Osteoblast (primary cell): Measurements from ENCODE around the gene FHIT. TPM values are rescaled to one million over a fixed set of nuclear protein-coding genes. Genes with fewer than 3 reads are reported as not detected.

Experiments
- DNase-seq: peaks from one replicate; pipeline ENCODE4 v3.0.0; 2011; ENCODE audit warnings: low spot score, mixed read lengths; ENCODE audit not compliant: insufficient read length; ENCODE audit errors: missing footprints
- H2AFZ ChIP-seq: 2 replicates; pipeline ENCODE4 v1.6.0; 2011; ENCODE audit warnings: mild to moderate bottlenecking, low read length
- H3K27ac ChIP-seq: 2 replicates; pipeline ENCODE4 v1.5.1; 2011; ENCODE audit warnings: mild to moderate bottlenecking, low read depth, low read length, moderate library complexity
- H3K27me3 ChIP-seq: 2 replicates; pipeline ENCODE4 v1.6.0; 2012; ENCODE audit warnings: mild to moderate bottlenecking, control low read depth, inconsistent platforms, low read length, moderate library complexity; ENCODE audit not compliant: insufficient read depth
- H3K36me3 ChIP-seq: 2 replicates; pipeline ENCODE4 v1.5.1; 2011; ENCODE audit warnings: mild to moderate bottlenecking, low read length, control low read depth, moderate library complexity; ENCODE audit not compliant: insufficient read depth
- H3K4me1 ChIP-seq: 2 replicates; pipeline ENCODE4 v1.5.1; 2011; ENCODE audit warnings: mild to moderate bottlenecking, low read length, control low read depth, moderate library complexity; ENCODE audit not compliant: insufficient read depth
- H3K4me2 ChIP-seq: 2 replicates; pipeline ENCODE4 v1.6.0; 2011; ENCODE audit warnings: mild to moderate bottlenecking, low read length; ENCODE audit not compliant: insufficient read depth
- H3K4me3 ChIP-seq: fragments of 200-600 bp; sonication (generic); 3 replicates; pipeline ENCODE4 v1.5.1; 2012; ENCODE audit warnings: mild to moderate bottlenecking, low read length, inconsistent platforms; ENCODE audit not compliant: insufficient read depth
- H3K79me2 ChIP-seq: 2 replicates; pipeline ENCODE4 v1.6.0; 2012; ENCODE audit warnings: mild to moderate bottlenecking, low read length, control low read depth, inconsistent platforms; ENCODE audit not compliant: insufficient read depth
- H3K9me3 ChIP-seq: 2 replicates; pipeline ENCODE4 v1.5.1; 2011; ENCODE audit warnings: low read depth, low read length, control low read depth
- H4K20me1 ChIP-seq: 2 replicates; pipeline ENCODE4 v1.6.0; 2012; ENCODE audit warnings: mild to moderate bottlenecking, low read length, control low read depth; ENCODE audit not compliant: insufficient read depth
- CTCF ChIP-seq: IDR thresholded peaks from 2 replicates; pipeline ENCODE4 v1.5.1; 2011; ENCODE audit warnings: mild to moderate bottlenecking, low read depth, low read length, moderate library complexity; ENCODE audit errors: extremely low read depth
- total RNA-seq: library from RNA; depleted of rRNA; stranded (reverse); fragments of >200 nt; gene quantifications from 2 replicates; pipeline ENCODE4 v1.2.3, GENCODE V29; 2012

Gene FHIT
- total RNA-seq, 1 donor = 3.3 TPM

- H4K20me1 ChIP-seq = no peaks in the 10 kb centered on the region
- H3K4me3 ChIP-seq = no peak overlapping the region
- H2AFZ ChIP-seq = no peak overlapping the region
- H3K27ac ChIP-seq = no peak overlapping the region
- no peaks in the 10 kb centered on the region for H3K79me2 ChIP-seq
- no peak for TF ChIP-seq CTCF
- no peak overlapping the region for H3K4me2 ChIP-seq
- DNase-seq = no peak
- no peaks in the 10 kb centered on the region for H3K9me3 ChIP-seq
- H3K27me3 ChIP-seq = peaks cover 4% of the 10 kb centered on the region
- no peaks in the 10 kb centered on the region for H3K4me1 ChIP-seq
- H3K36me3 ChIP-seq = no peaks in the 10 kb centered on the region
These were observed 1522.7 kb downstream of the FHIT start for GRCh38 chr3:59728587-59728908.

DNA sequence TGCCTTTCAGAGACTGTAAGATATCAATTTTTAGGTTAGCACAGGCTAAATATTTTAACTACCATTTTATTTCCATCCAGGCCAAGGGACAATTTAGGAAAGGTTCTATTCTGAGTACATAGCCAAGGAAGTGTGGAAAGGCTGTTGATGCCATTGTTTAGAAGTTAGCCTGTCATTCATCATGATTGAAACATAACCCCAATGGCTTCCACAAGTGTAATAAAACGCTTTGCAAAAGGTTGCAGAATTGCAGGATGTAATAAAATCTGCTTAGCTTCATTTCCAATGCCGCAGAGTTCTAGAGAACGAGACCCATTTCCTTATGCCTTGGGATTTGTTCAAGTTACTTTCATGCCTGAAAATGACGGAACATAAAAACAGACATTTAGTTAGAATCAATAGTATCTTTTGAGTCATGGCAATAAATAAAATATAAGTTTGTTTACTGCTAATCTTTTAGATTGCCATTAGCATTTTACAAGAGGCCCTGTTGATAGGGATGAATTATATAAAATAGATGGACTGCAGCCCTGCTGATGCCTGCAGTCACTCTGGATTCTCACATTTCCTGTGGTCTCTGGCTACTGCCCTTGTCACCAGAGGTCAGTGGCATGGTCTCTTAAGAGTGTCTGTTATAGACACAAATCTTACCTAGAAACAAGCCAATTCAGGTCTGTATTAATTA, 1523.2 kb downstream of the FHIT start:
- H3K9me3 ChIP-seq = no peaks in the 10 kb centered on the region
- H4K20me1 ChIP-seq = no peaks in the 10 kb centered on the region
- no peaks in the 10 kb centered on the region for H3K36me3 ChIP-seq
- DNase-seq = peak; percentile 1
- H3K4me2 ChIP-seq = no peak overlapping the region
- no peak overlapping the region for H2AFZ ChIP-seq
- no peak overlapping the region for H3K4me3 ChIP-seq
- no peaks in the 10 kb centered on the region for H3K4me1 ChIP-seq
- H3K79me2 ChIP-seq = no peaks in the 10 kb centered on the region
- H3K27me3 ChIP-seq = peaks cover 4% of the 10 kb centered on the region
- TF ChIP-seq CTCF = no peak
- H3K27ac ChIP-seq = no peak overlapping the region

GRCh38 chr3:59726279-59726678, 1525.0 kb downstream of the FHIT start:
- H3K27me3 ChIP-seq = no peaks in the 10 kb centered on the region
- no peak for DNase-seq
- no peak overlapping the region for H2AFZ ChIP-seq
- TF ChIP-seq CTCF = no peak
- no peak overlapping the region for H3K4me3 ChIP-seq
- no peaks in the 10 kb centered on the region for H3K36me3 ChIP-seq
- no peaks in the 10 kb centered on the region for H3K4me1 ChIP-seq
- H4K20me1 ChIP-seq = no peaks in the 10 kb centered on the region
- no peak overlapping the region for H3K27ac ChIP-seq
- no peak overlapping the region for H3K4me2 ChIP-seq
- H3K79me2 ChIP-seq = no peaks in the 10 kb centered on the region
- H3K9me3 ChIP-seq = no peaks in the 10 kb centered on the region

DNA sequence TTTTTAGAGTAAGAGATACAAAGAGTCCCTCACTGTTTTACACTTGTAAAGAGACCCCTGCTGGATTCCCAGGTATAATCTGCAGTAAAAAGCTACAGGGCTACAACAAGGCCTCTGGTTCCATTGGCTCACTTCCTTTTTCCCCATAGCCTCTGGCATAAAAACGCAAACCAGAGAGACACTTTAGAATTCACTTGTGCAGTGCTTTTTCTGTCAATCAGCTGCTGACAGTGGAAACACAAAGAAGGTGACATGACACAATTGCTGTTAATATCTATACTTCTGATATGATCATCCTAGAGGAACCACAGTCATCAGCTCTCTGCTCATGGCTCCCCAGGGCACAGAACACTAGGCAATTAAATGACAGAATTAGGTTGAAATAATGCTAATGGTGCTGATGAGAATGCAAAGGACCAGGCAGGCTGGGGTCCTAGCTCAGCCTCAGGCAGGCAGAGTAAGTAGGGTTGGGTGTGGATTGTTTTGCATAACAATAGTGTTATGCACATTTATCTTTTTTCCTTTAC, 1533.5 kb downstream of the FHIT start:
- Histone ChIP-seq H3K4me1 (no peaks in the 10 kb centered on the region), H2AFZ (no peak overlapping the region), H3K4me2 (no peak overlapping the region), H4K20me1 (no peaks in the 10 kb centered on the region), H3K9me3 (no peaks in the 10 kb centered on the region), H3K36me3 (no peaks in the 10 kb centered on the region), H3K4me3 (no peak overlapping the region), H3K27me3 (no peaks in the 10 kb centered on the region), H3K79me2 (no peaks in the 10 kb centered on the region), H3K27ac (no peak overlapping the region)
- no peak for TF ChIP-seq CTCF
- no peak for DNase-seq
